Right atrium auricular region (tissue), 2 donors: ENCODE measurements around the gene ENOX2. TPM values are rescaled to one million over a fixed set of nuclear protein-coding genes. Genes with fewer than 3 reads are reported as not detected.
A peak's percentile ranks its signal among the peaks of the same experiment; 100 is the strongest.

Experiments
- DNase-seq: peaks from one replicate; pipeline ENCODE4 v3.0.0-alpha.2; 2019; ENCODE audit warnings: low spot score
- H3K27ac ChIP-seq, 2 donors: fragments of 200-600 bp; sonication (generic); 1 replicate in 1 of 2; 2 replicates in 1 of 2; pipeline ENCODE4 v1.5.1; 2016 to 2019
- H3K27me3 ChIP-seq, 2 donors: fragments of 200-600 bp; sonication (generic); one replicate each; pipeline versions ENCODE4 v1.5.1 to v1.6.0; 2017 to 2019
- H3K36me3 ChIP-seq: fragments of 200-600 bp; sonication (generic); one replicate; pipeline ENCODE4 v1.5.1; 2016
- H3K4me1 ChIP-seq, 2 donors: fragments of 200-600 bp; sonication (generic); one replicate each; pipeline versions ENCODE4 v1.5.1 to v1.6.0; 2017 to 2019
- H3K4me3 ChIP-seq, 2 donors: fragments of 200-600 bp; sonication (generic); 1 replicate in 1 of 2; 2 replicates in 1 of 2; pipeline ENCODE4 v1.5.1; 2017 to 2019; ENCODE audit warnings: mild to moderate bottlenecking in 1 of 2, moderate library complexity in 1 of 2
- H3K9me3 ChIP-seq, 2 donors: fragments of 200-600 bp; sonication (generic); one replicate each; pipeline ENCODE4 v1.5.1; 2019
- total RNA-seq, 2 donors: library from RNA; depleted of rRNA; stranded (reverse); fragments of >200 nt; gene quantifications; one replicate each; pipeline ENCODE4 v1.1.0, GENCODE V29; 2016
- TF ChIP-seq, protein P1 (sequence below), 2 donors: fragments of 200-600 bp; sonication (generic); IDR thresholded peaks; one replicate each; pipeline ENCODE4 v1.5.1; 2019; ENCODE audit warnings: antibody characterized with exemption in 2 of 2

The ENOX2 gene
- total RNA-seq, 2 donors from 2014 or later = 16.8 to 22.6 TPM

DNA sequence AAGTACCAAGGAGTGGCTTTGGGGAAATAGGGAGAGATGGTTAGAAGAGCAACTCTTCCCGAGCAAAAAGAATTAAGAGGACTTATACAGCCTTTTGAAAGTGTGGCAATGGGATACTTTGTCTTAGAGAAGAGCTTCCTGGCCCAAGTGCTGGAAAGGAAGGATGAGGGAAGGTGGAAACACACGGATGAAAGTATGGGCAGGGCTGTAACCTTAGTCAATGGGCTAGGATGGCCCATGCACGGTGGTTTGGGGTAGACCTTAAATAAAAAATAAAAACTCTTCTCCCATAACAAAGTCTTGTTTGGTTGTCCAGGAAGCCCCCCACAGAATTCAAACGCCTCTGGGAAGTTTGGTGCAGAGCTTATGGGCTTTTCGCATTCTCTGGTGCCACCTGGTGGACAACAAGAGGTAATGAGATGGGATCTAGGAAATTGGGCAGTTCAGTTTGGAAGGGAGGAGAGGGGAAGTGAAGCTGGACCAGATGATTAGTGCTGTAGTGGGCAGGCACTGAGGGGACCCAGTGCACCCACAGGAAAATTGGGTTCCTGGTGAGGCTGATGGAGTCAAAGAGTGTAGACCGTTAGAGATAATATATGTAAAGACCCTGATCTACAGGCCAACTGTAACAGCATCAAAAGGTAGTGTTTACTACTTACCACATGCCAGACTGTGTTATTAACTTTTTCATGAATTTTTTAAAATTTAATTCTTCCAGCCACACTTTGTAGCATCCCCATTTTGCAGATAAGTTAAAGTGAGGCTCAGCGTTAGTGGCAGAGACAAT lies 13.8 kb upstream of the ENOX2 start:
- H3K27ac ChIP-seq = no peak overlapping the region
- H3K4me3 ChIP-seq = no peak overlapping the region
- H3K27me3 ChIP-seq = no peaks in the 10 kb centered on the region
- H3K4me1 ChIP-seq = no peaks in the 10 kb centered on the region
- no peaks in the 10 kb centered on the region for H3K36me3 ChIP-seq
- TF ChIP-seq, protein P1, sequence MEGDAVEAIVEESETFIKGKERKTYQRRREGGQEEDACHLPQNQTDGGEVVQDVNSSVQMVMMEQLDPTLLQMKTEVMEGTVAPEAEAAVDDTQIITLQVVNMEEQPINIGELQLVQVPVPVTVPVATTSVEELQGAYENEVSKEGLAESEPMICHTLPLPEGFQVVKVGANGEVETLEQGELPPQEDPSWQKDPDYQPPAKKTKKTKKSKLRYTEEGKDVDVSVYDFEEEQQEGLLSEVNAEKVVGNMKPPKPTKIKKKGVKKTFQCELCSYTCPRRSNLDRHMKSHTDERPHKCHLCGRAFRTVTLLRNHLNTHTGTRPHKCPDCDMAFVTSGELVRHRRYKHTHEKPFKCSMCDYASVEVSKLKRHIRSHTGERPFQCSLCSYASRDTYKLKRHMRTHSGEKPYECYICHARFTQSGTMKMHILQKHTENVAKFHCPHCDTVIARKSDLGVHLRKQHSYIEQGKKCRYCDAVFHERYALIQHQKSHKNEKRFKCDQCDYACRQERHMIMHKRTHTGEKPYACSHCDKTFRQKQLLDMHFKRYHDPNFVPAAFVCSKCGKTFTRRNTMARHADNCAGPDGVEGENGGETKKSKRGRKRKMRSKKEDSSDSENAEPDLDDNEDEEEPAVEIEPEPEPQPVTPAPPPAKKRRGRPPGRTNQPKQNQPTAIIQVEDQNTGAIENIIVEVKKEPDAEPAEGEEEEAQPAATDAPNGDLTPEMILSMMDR (IDR thresholded peaks at IDR 0.05) = peak; percentile 78 to 85
- no peak for DNase-seq
- H3K9me3 ChIP-seq = no peaks in the 10 kb centered on the region

GRCh38 chrX:130915302-130915701 lies 12.3 kb upstream of the ENOX2 start:
- H3K36me3 ChIP-seq = no peaks in the 10 kb centered on the region
- no peaks in the 10 kb centered on the region for H3K27me3 ChIP-seq

DNA sequence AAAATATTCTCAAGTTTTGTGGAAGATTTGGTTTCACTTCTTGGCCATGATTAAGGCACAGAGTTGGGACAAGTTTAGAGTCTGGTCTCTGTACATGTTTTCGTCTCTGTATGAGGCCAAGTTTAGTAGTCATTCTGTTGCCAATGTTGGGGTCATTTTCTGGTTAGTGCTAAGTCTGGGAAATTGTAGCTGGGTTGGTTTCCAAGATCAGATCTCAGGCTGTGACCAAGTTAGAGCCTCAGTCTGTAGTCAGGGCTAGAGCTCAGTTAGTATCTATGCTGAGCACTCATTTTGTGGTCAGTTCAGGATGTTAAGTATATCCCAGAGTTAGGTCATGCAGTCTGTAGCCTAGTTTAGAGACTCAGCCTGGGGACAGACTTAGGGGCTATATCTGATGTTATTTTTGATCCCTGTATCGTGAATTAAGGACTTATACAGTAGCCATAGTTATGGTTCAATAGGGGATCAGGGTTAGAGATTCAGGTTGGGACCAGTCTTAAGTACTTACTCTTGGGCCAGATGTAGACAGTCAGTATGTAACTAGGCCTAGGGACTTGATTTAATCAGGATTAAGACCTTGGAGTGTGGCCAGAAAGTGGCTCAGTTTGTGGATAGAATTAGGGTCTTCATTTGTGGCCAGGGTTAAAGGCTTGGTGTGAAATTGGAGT lies 6.6 kb upstream of the ENOX2 start:
- Histone ChIP-seq H3K27me3 (no peaks in the 10 kb centered on the region), H3K4me3 (no peak overlapping the region), H3K4me1 (no peaks in the 10 kb centered on the region), H3K27ac (no peak overlapping the region), H3K9me3 (no peaks in the 10 kb centered on the region), H3K36me3 (no peaks in the 10 kb centered on the region)
- TF ChIP-seq, protein P1 (IDR thresholded peaks at IDR 0.05) = no peak
- no peak for DNase-seq

More at GRCh38 chrX:130915302-130915701, 12.3 kb upstream of the ENOX2 start:
- H3K27ac ChIP-seq = no peak overlapping the region
- DNase-seq = no peak
- no peak overlapping the region for H3K4me3 ChIP-seq
- no peaks in the 10 kb centered on the region for H3K9me3 ChIP-seq
- TF ChIP-seq, protein P1 (IDR thresholded peaks at IDR 0.05) = no peak
- no peaks in the 10 kb centered on the region for H3K4me1 ChIP-seq

GRCh38 chrX:130906776-130907175 lies 3.8 kb upstream of the ENOX2 start:
- Histone ChIP-seq H3K4me3 (no peak overlapping the region), H3K4me1 (no peaks in the 10 kb centered on the region), H3K27ac (no peak overlapping the region), H3K9me3 (no peaks in the 10 kb centered on the region), H3K36me3 (no peaks in the 10 kb centered on the region), H3K27me3 (no peaks in the 10 kb centered on the region)
- TF ChIP-seq, protein P1 (IDR thresholded peaks at IDR 0.05) = no peak
- no peak for DNase-seq

DNA sequence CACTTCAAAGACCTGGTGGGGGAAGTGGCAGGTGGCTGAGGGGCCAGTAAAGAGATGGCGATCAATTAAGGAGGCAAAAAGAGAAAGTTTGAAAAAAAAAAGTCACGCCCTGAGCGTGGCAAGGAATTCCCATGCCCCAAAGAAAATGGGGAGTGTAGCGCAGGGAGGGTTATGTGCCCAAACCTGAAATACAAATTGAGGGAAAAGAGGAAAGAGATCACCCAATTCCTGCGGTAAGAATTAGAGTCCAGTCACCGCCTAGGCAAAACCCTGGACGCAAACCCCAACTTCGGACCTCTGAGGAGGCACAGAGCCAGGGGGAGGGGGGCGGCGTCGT lies 595 bp downstream of the ENOX2 start:
- Histone ChIP-seq H3K4me3 (peak overlapping the region; percentile 56 to 59), H3K4me1 (no peaks in the 10 kb centered on the region), H3K27ac (peak overlapping the region; percentile 86), H3K36me3 (no peaks in the 10 kb centered on the region), H3K27me3 (no peaks in the 10 kb centered on the region), H3K9me3 (no peaks in the 10 kb centered on the region)
- no peak for DNase-seq
- TF ChIP-seq, protein P1 (IDR thresholded peaks at IDR 0.05) = no peak
